Measurements from ENCODE around the gene PDCL2.

Gene PDCL2

GRCh38 chr4:55549888-55550287 is 42.2 kb downstream of the PDCL2 start:
- H3K9ac ChIP-seq (ENCODE audit: low read depth, low read length, poor library complexity, severe bottlenecking) = no peak overlapping the region
- H3K4me2 ChIP-seq (ENCODE audit: low read depth, low read length, poor library complexity, severe bottlenecking) = no peak overlapping the region
- H3K27me3 ChIP-seq (ENCODE audit: insufficient read depth, low read length, poor library complexity, severe bottlenecking) = no peaks in the 10 kb centered on the region

DNA sequence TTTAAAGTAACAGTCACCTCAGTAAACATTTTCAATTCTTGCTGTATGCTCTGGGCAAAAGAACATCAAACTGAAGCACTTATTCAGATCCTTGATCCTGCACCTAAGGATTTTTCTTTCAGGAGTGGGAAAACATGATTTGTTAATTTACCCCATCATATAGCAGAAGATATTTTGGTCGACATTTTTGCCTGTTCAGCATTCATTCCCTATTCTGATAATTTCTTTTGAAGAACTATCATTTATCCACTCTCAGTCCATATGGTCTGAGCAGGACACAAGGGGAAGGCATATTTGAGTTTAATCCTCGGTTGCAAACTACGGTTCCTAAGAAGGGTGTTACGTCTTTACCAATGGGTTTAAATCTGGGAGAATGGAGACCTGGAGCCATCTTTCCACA is 44.1 kb downstream of the PDCL2 start:
- no peak overlapping the region for H3K9ac ChIP-seq (ENCODE audit: low read depth, low read length, poor library complexity, severe bottlenecking)

More at GRCh38 chr4:55549888-55550287, 42.2 kb downstream of the PDCL2 start:
- H3K79me2 ChIP-seq (ENCODE audit: insufficient read depth, low read length) = no peaks in the 10 kb centered on the region
- H2AFZ ChIP-seq (ENCODE audit: low read length) = no peak overlapping the region
- H3K36me3 ChIP-seq (ENCODE audit: insufficient read depth, low read length) = no peaks in the 10 kb centered on the region
- peaks cover 16% of the 10 kb centered on the region for H3K4me1 ChIP-seq (ENCODE audit: insufficient read depth, low read length, poor library complexity, severe bottlenecking)
- TF ChIP-seq CTCF (conservative IDR thresholded peaks at IDR 0.05; ENCODE audit: low read length) (no peak), EZH2phosphoT487 (IDR thresholded peaks at IDR 0.05; ENCODE audit: borderline replicate concordance) (no peak)
- H3K9me2 ChIP-seq (replicated peaks; ENCODE audit: low read depth, low read length) = no peaks in the 10 kb centered on the region
- H4K20me1 ChIP-seq (ENCODE audit: insufficient read depth, low read length, poor library complexity, severe bottlenecking) = no peaks in the 10 kb centered on the region
- no peaks in the 10 kb centered on the region for H3K9me3 ChIP-seq (ENCODE audit: insufficient read depth, low read depth, low read length)
- no peak overlapping the region for H3K4me3 ChIP-seq (ENCODE audit: low read length, poor library complexity, severe bottlenecking)
- peaks cover 6% of the 10 kb centered on the region for H3F3A ChIP-seq (ENCODE audit: low read depth)

DNA sequence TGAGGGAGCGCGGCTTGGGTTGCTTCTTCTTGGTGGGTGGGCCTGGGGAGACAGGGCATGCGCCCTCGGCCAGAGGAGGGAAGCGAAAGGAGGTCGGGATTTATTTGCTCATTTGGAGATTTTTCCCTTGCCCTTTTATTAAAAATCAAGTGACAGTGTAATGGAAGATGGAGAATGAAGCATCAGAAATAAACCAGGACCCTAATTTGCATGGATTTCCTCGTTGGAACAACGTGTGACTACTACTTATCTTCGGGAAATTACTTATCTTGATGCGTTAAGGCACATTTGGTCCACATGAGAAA is 44.6 kb downstream of the PDCL2 start:
- H3K36me3 ChIP-seq (ENCODE audit: insufficient read depth, low read length) = no peaks in the 10 kb centered on the region
- H3K9me2 ChIP-seq (replicated peaks; ENCODE audit: low read depth, low read length) = no peaks in the 10 kb centered on the region
- H3K9me3 ChIP-seq (ENCODE audit: insufficient read depth, low read depth, low read length) = no peaks in the 10 kb centered on the region
- no peaks in the 10 kb centered on the region for H4K20me1 ChIP-seq (ENCODE audit: insufficient read depth, low read length, poor library complexity, severe bottlenecking)
- peak overlapping the region; percentile 93 for H3K4me3 ChIP-seq (ENCODE audit: low read length, poor library complexity, severe bottlenecking)
- no peak for TF ChIP-seq EZH2phosphoT487 (IDR thresholded peaks at IDR 0.05; ENCODE audit: borderline replicate concordance)
- no peak for TF ChIP-seq CTCF (conservative IDR thresholded peaks at IDR 0.05; ENCODE audit: low read length)
- H3F3A ChIP-seq (ENCODE audit: low read depth) = peaks cover 6% of the 10 kb centered on the region
- H3K79me2 ChIP-seq (ENCODE audit: insufficient read depth, low read length) = no peaks in the 10 kb centered on the region
- H2AFZ ChIP-seq (ENCODE audit: low read length) = peak overlapping the region; percentile 89
- no peaks in the 10 kb centered on the region for H3K27me3 ChIP-seq (ENCODE audit: insufficient read depth, low read length, poor library complexity, severe bottlenecking)
- peaks cover 22% of the 10 kb centered on the region for H3K4me1 ChIP-seq (ENCODE audit: insufficient read depth, low read length, poor library complexity, severe bottlenecking)
- H3K9ac ChIP-seq (ENCODE audit: low read depth, low read length, poor library complexity, severe bottlenecking) = peak overlapping the region; percentile 77
- peak overlapping the region; percentile 95 for H3K4me2 ChIP-seq (ENCODE audit: low read depth, low read length, poor library complexity, severe bottlenecking)

More for the DNA sequence above, 44.1 kb downstream of the PDCL2 start:
- peaks cover 22% of the 10 kb centered on the region for H3K4me1 ChIP-seq (ENCODE audit: insufficient read depth, low read length, poor library complexity, severe bottlenecking)
- H3K4me3 ChIP-seq (ENCODE audit: low read length, poor library complexity, severe bottlenecking) = peak overlapping the region; percentile 93
- TF ChIP-seq EZH2phosphoT487 (IDR thresholded peaks at IDR 0.05; ENCODE audit: borderline replicate concordance) (no peak), CTCF (conservative IDR thresholded peaks at IDR 0.05; ENCODE audit: low read length) (no peak)
- no peaks in the 10 kb centered on the region for H3K9me3 ChIP-seq (ENCODE audit: insufficient read depth, low read depth, low read length)
- no peaks in the 10 kb centered on the region for H3K79me2 ChIP-seq (ENCODE audit: insufficient read depth, low read length)
- peaks cover 6% of the 10 kb centered on the region for H3F3A ChIP-seq (ENCODE audit: low read depth)
- H4K20me1 ChIP-seq (ENCODE audit: insufficient read depth, low read length, poor library complexity, severe bottlenecking) = no peaks in the 10 kb centered on the region
- H3K9me2 ChIP-seq (replicated peaks; ENCODE audit: low read depth, low read length) = no peaks in the 10 kb centered on the region
- H2AFZ ChIP-seq (ENCODE audit: low read length) = no peak overlapping the region
- no peaks in the 10 kb centered on the region for H3K27me3 ChIP-seq (ENCODE audit: insufficient read depth, low read length, poor library complexity, severe bottlenecking)
- no peaks in the 10 kb centered on the region for H3K36me3 ChIP-seq (ENCODE audit: insufficient read depth, low read length)
- H3K4me2 ChIP-seq (ENCODE audit: low read depth, low read length, poor library complexity, severe bottlenecking) = peak overlapping the region; percentile 95

All from Loucy (cell line).